NCI-H1930 (cell line): ENCODE data around the gene PLEKHH2.
"Not testable (repeated sequence)": the region's sequence is repeated elsewhere in the genome, so short reads cannot be mapped to it uniquely, and the experiment has no call there.

ENCODE experiments used
- DNase-seq, 2 experiments: peaks; one replicate each; lab custom pipeline; 2025; lab: John Stamatoyannopoulos, UW

The PLEKHH2 gene

DNA sequence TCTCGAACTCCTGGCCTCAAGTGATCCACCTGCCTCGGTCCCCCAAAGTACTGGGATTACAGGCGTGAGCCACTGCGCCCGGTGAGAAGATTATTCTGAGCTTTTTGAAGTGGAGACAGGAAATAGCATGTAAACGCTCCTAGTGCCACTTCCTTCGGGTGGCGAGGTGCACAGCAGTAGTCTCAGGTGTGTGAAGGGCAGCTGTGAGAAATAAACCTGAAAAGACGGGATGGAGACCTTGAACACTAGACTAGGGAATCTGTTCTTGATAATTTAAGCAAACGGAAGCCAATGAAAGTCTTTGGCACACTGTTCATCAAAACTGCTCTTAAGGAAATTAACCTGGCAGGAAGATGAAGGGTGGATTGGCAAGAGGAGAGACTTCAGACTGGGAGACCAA, 439 bp upstream of the PLEKHH2 start:
- no peak for DNase-seq

DNA sequence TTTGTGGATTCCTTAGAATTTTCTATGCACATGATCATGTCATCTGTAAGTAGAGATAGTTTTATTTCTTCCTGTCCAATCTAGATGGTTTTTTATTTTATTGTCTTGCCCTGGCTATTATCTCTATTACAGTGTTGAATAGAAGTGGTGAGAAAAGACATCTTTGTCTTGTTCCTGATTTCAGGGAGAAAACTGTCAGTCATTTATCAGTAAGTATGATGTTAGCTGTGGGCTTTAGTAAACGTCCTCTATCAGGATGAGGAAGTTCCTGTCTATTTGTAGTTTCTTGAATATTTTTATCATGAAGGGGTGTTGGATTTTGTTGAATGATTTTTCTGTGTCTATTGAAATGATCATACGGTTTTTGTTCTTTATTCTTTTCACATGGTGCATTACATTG, 5.3 kb downstream of the PLEKHH2 start:
- DNase-seq: no peak

DNA sequence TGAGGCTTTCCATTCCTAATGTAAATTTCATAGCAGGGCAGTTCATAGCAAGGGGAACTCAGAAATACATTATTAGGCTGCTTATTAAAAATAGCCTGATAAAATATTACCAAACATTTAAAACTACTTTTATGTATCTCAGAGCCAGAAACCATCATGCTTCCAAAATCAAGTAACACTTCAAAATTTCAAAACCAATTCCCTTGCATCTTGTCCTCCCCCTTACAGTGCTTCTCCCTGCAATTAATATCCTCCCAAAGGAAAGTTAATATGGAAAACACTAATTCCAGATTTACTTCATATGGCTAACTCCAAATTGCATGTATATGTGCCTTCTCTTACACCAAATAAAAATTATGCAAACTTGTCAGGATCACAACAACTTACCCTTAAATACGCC, 6.6 kb downstream of the PLEKHH2 start:
- no peak for DNase-seq

DNA sequence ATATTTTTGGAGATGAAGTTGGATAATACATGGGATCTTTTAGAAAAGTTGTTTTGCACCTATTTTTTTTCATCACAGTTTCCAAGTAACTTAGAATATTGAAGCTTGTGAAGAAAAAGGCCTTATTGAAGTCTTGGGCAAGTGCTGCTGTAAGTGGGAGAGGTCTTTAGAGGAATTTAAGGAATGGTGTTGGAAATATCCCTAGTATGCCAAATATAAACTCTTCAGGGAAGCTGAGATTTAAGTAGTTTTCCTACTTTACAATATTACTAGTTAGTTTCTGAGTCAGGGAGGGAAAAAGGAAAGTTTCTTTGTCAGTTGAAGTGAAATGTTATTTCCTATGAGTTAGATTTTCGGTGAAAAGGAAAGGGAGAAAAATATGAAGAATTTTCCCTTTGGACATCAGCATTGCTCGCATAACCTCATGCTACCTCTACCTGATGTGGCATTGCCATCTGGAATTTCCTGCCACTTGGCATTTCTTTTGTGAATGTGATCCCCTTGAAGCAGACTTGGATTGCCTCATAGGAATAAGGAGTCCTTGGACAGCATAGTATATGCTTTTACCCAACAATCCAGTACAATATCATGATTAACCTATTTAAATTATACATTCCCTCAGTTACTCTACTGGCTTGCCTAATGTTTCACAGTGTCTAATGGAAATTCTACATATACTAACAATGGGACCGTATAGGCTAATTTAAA, 12.1 kb downstream of the PLEKHH2 start:
- no peak for DNase-seq

DNA sequence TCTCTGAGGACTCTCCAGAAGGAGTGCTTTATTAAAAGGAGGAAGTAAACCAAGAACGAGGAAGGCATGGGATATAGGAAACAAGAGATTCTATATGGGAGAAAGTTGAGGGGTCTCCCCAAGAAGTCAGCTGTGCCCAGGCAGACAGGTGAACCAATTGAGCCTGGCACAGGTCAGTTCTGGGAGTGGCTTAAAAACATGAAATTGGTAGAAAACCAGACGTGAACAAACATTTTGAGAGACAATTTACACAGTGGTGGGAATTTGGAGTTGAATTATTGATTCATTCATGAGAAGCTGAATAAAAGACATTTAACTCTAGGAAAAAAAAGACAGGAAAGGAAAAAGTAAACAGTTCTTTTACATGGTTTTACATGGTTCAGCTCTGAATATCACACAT, 16.4 kb downstream of the PLEKHH2 start:
- DNase-seq: no peak

DNA sequence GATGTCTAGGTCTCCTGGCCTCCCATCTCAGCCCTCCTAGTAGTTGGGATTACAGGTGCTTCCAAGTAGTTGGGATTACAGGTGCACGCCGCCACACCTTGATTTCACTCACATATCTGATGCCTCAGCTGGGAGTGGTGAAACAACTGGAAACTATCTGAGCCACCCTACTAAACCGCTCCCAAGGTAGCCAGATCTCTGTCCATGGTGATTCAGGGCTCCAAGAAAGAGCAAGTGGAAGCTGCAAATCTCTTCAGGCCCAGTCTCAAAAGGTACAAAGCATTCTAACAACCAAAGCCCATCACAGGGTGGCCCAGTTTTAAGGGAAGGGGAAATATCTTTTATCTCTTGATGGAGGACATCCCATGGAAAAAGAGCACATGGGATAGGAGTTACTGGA, 20.2 kb downstream of the PLEKHH2 start:
- DNase-seq: no peak

DNA sequence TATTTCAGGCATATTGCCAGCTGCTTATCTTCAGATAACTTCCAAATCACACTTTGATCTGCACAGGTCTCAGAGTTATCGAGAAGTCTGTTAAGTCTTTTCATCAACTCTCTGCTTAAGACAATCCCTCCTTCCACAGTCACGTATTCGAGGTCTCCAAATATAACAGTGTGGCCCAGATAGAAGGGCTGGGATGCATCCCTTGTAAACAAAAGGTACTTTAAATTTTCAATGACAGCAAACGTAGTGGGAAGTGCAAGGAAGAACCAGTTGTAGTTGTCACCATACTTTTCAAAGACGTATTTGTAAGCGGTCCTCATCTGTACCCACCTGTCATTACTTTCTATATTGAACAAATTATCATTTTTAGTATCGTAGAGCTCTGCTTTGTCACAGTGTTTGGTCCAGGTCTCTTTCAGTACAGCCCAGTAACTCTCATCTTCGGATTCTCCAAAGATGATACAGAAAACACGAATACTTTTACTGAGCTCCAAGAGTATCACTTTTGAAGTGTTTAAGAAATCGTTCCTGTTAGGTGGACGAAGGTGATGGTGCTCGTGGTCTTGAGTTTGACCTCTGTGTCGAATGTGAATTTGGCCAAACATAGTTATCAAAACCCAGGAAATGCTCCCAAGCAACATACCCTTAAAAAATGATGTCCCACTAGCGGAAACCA, 38.7 kb downstream of the PLEKHH2 start:
- DNase-seq: no peak

DNA sequence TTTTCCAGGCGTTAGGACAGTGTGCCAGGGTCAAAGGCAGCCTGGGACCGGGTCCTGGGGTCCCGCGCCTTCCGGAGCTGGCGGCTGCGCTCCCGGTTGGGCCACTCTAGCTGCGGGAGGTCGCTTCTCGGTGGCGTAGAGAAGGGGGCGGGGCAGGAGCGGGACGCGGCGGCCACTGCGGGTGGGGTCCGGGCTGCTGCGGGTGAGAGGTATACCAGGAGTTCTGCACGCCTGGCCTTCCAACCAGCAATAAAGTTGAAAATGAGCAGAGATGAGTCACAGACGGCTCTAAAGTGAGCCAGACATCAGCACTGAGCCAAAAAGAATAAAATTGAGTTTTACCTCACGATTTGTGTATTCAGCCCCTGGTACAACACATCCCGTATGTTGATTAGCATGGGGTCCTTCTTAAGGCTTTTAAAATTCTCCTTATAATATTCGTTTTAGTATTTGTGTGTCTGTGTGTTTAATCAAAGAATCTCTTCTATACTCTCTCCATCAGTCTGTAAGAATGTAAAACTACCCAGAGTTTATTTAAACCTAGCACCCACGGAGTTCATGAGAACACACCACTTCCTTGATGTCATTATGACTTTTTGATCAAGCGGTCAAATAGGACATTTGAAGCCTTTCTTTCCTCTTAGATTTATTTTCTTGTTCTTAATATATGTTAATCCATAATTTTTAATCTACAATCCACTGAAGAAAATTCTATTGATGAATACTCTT, 39.4 kb downstream of the PLEKHH2 start, which contains the start of gene C1GALT1C1L:
Gene C1GALT1C1L (minus strand): TSS at position 108 of the 729 bp plus-strand sequence. CDS start 107 bp downstream, at position 1.
- peak in 1 of 2 experiments; percentile 47 for DNase-seq

DNA sequence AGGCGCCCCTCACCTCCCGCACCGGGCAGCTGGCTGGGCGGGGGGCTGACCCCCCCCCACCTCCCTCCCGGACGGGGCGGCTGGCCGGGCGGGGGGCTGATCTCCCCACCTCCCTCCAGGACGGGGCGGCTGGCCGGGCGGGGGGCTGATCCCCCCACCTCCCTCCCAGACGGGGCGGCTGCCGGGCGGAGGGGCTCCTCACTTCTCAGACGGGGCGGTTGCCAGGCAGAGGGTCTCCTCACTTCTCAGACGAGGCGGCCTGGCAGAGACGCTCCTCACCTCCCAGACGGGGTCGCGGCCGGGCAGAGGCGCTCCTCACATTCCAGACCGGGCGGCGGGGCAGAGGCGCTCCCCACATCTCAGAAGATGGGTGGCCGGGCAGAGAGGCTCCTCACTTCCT, 40.7 kb downstream of the PLEKHH2 start:
- not testable (repeated sequence) for DNase-seq

DNA sequence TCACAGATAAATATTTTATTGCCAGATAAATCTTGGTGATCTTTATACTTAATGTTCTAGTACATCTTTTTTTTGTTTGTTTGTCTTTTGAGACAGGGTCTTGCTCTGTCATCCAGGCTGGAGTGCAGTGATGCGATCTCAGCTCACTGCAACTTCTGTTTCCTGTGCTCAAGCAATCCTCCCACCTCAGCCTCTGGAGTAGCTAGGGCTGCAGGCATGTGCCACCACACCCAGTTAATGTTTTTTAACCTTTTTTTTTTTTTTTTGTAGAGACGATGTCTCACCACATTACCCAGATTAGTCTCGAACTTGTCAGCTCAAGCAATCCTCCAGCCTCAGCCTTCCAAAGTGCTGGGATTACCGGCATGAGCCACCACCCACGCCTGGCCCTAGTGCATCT, 48.3 kb downstream of the PLEKHH2 start:
- DNase-seq: no peak

DNA sequence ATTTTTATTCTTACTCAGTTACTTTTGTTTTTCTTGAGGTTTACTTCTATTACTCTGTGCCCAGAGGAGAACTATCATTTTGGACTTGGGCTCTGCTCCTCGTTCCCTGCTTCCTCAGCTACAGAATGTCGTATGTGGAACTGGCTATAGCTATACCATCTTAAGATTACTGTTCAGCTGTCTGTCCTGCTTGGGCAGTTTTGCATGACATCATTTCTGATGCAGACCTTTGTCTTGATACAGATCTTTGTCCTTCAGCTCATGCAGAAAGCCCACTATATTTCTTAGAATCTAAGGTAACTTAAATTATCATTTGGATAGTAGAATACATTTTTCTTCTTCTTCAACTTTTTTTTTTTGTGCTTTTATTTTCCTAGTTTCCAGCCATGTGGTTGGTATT, 52.9 kb downstream of the PLEKHH2 start:
- no peak for DNase-seq

DNA sequence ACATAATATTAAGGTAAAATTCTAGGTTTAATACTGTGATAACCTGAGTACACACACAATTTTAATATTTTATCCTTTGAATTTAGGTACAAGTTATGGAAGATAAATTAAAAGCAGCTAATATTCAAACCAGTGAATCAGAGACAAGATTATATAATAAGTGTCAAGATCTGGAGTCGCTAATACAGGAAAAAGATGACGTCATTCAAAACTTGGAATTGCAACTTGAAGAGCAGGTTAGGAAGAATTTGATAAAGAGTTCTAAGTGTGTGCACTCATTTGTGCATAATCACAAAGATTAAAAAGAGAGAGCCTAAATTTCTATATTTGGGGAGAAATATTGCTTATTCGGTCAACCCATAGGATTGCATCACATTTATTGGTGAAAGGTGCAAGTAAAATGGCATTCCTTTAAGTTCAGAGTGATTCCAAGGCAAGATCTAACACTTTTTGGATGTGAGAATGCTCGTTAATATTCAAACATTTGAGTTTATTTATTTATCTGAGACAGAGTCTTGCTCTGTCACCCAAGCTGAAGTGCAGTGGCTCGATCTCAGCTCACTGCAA, 55.5 kb downstream of the PLEKHH2 start:
- DNase-seq: no peak

DNA sequence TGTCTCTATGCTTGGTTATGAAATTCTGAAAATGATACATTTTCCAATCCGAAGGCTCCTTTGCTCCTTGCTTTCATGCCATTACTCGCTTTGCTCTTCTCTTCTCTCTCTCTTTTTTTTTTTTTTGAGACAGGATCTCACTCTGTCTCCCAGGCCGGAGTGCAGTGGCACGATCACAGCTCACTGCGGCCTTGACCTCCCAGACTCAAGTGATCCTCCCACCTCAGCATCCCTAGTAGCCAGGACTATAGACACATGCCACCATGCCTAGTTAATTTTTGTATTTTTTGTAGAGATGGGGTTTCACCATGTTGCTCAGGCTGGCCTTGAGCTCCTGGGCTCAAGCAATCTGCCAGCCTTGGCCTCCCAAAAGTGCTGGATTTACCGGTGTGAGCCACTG, 61.1 kb downstream of the PLEKHH2 start:
- not testable (repeated sequence) for DNase-seq

DNA sequence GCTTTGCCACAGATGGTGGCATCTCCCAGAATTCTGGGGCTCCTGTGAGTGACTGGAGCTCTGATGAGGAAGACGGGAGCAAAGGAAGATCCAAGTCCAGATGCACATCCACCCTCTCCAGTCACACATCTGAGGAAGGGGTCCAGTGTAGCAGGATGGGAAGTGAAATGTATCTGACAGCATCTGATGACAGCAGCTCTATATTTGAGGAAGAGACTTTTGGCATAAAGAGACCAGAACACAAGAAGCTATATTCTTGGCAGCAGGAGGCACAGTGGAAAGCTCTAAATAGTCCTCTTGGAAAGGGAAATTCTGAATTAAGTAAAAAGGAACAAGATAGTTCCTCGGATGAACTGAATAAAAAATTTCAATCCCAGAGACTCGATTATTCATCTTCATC, 62.7 kb downstream of the PLEKHH2 start:
- DNase-seq: no peak

DNA sequence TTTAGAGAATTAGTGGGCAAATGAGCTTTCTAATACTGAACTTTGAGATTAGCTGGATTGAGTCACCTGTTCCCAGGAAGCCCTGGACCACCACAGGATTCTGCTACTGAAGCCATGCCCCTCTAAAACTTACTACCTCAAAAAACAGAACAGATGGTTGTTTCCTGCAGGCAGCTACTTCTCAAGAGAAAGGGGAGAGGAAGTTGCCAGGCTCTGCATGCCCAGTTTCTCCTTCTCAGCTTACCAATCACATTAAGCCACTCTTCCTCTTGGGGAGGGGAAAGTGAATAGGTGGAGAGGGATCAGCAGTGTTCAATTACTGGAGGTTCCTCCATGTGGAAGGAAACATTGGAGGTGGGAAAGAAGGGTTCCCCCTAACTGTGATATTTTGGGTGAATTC, 64.1 kb downstream of the PLEKHH2 start:
- no peak for DNase-seq

DNA sequence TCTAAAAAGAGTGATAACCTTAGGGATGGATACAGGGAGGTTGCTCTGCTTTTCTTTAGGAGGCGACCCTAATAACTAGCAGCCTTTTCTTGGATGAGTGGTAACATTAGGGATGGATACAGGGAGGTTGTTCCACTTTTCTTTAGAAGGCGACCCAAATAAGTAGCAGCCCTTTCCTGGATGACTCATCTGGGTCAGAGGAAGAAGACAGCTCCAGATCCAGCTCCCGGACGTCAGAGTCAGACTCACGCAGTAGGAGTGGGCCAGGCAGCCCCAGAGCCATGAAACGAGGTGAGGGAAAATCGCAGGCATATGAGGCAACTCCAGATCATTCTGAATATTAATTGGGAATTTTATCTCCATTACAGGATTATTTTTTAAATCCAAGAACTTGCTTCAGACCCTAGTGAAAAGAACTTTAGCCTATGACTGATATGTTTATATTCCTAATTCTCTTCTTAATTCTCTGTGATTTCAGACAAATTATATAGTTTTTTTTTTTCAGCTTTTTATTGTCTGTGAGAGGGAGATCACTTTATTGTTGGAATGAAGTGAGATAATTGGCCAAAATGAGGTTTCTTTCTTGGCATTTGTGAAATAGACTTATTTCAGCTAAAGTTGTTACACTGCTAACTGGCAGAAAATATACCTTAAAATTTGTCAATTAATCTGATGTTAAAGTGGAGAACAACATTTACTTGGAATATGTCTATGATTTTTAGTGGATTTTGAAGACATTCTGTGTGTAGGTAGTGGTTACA, 70.4 kb downstream of the PLEKHH2 start:
- no peak for DNase-seq

DNA sequence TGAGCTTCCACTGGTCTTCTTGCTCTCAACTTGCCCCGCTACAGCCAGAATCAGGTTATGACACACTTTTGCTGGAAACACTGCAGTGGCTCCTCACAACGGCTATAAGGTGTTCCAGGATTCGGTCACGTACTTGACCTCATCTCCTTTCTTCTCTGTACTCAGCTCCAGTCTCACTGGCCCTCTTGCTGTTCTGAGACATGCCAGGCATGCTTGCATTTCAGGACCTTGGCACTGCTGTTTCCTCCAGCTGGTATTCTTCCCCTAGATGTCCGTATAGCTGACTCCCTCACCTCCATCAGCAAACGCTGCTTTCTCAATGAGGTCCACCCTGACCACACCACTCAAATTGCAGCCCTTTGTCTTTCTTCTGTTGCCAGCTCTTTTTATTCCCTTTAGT, 71.1 kb downstream of the PLEKHH2 start:
- no peak for DNase-seq

DNA sequence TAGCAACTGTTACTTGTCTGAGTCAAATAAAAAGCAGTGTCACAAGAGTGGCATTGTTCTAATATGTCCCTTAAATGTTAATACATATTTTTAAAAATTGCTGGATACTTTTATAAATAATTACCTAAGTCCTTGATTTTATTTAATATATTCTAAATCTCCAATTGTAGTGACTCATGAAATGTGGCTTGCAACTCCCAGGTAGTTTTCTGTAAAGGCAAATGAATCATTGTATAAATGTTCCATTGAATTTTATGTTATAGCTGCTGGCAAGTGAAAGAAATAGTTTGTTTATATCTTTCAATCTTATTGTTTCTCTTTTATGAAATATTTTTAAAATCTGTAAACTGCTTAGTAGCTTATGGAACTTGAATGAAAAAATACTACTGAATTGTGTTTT, 71.8 kb downstream of the PLEKHH2 start:
- no peak for DNase-seq

DNA sequence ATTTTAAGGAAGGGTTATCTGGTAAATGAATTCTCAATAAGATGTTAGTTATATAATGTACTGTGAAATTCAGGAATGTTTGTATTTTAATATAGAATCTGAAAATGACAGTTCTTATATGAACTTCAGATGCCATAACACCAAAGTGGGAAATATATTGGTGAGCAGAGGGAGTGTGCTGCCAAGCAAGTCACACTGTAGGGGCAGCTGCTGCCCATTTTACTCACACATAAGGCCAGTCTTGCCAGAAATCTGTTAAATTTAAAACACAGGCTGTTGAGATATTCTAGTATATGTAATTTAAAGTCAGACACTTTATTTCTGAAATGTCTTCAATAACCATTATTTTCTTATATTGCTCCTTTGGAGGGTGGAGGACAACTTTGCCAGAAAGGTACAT, 73.8 kb downstream of the PLEKHH2 start:
- DNase-seq: no peak

DNA sequence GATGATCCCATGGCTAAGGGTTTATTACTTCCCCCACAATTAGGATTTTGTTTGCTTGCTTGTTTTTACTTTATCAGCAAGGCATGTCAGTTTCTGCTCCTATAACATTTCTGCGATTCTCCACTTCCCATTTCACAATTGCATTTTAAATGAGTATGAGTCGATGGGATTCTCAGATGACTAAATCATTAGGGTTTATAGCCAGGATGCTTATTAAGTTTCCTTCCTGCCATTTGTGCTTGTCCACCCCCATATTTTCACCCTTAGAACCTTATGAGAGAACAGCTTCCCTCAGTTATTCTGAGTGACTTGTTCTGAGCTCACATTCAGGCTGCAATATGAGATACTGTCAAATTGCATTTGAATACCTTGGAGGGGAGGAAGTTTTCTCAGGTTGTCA, 77.1 kb downstream of the PLEKHH2 start:
- DNase-seq: no peak

DNA sequence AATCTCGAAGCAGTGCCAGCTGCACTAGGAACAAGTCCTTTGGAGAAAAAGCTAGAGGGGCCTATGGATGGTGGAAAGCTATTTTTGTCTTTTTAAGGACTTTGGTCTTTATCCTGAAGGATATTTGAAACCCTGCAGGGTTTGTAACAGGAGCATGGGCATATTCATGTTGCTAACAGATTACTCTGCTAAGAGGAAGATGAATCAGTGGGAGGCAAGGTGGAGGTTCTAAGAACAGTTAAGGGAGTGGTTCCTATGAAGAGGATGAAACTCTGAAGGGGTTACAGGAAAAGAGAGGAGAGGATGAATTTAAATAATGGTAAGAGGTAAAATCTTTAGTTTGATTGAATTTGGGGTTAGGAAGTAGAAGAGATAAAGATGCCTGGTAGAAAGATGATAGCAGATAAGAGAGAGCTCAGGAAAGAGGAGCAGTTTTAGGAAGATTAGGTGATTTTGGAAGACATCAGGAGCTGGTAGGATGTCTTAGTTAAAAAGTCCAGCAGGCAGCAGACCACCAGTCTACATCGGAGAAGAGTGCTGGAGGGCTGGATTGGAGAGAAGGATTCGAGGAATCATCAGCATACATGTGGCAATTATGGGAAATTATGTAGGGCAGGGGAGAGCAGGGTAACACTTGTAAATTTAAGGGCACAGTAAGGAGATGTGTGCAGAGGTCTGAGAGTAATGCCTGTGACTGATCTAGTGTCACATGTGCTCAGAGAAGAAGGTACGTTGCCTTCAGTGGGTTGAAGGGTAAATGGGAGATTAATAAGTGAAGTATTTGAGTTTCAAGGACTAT, 78.4 kb downstream of the PLEKHH2 start:
- DNase-seq: no peak
